Activated CD4-positive, alpha-beta T cell treated with anti-CD3 and anti-CD28 coated beads, Interleukin-10, Interleukin-2, amounts not matched to agents 100 ng/mL and 50 ng/mL, durations not matched to agents 16 hours and 8 hours (primary cell): ENCODE data around the gene VSIG8.

ENCODE experiments used
- DNase-seq: peaks from one replicate; pipeline ENCODE4 v3.0.0-alpha.2; 2020

The VSIG8 gene

GRCh38 chr1:159883134-159883533 lies 20.7 kb upstream of the VSIG8 start:
- DNase-seq = no peak

GRCh38 chr1:159882527-159882862 lies 20.0 kb upstream of the VSIG8 start:
- no peak for DNase-seq

- no peak for DNase-seq
Measured at GRCh38 chr1:159881622-159882526, 19.4 kb upstream of the VSIG8 start.

DNA sequence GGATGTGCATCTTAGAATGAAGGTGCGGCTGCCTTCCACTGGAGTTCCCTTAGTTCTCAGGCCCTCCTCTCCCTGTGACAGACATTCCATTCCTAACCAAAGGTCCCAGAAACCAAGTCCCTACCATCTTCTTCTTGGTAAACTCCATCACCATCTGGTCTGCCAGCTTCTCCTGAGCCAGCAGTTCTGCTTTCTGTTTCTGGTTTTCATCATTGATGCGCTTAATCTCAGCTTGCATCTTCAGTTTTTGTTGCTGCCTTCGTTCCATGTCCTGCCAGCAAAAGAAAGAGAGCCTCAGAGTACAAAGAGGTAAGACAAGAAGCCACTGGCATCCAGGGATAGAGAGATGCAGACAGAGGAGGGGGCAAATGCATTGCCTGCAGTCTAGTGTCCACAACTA lies 18.0 kb upstream of the VSIG8 start:
- no peak for DNase-seq

GRCh38 chr1:159879977-159880376 lies 17.5 kb upstream of the VSIG8 start:
- peak; percentile 31 for DNase-seq

DNA sequence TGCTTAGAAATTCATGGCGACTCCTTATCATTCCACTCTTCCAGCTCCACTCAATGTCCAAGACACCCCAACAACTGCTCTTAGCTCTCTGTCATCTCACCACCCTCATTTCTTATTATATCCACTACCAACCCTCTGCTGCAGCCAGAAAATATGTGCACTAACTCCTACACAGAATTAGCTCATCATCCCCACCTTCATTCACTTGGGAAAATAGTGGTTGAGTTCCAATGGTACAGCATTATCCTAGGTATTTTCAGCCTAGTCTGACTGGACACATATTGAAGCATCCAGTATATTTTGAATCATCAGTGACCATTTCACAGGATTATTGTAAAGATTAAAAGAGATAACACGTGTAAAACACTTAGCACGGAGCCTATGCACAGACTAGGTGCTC lies 16.7 kb upstream of the VSIG8 start:
- no peak for DNase-seq

GRCh38 chr1:159877695-159878444 lies 15.4 kb upstream of the VSIG8 start:
- DNase-seq = no peak

DNA sequence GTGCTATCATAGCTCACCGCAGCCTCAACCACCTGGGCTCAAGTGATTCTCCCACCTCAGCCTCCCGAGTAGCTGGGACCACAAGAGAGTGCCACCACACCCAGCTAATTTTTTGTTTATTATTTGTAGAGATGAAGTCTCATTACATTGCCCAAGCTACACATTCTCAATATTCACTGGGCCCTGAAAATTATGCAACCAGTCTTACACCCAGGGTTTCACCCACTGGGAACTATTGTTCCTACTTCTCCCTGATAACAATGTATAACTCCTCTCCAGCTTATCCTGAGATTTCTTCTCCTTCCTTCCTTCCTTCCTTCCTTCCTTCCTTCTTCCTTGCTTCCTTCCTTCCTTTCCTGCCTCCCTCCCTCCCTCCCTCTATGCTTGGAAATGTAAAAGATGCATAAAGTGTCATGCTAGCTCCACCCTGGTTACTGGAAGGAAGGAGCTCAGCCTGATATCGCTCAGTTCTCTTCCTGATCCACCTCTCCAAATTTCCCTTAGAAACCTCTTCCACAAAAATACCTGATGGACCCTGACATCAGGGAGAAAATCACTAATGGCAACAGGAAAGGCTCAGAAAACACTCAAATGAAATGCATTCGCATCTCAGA lies 11.2 kb upstream of the VSIG8 start:
- DNase-seq = no peak

GRCh38 chr1:159872891-159873290 lies 10.4 kb upstream of the VSIG8 start:
- no peak for DNase-seq

DNA sequence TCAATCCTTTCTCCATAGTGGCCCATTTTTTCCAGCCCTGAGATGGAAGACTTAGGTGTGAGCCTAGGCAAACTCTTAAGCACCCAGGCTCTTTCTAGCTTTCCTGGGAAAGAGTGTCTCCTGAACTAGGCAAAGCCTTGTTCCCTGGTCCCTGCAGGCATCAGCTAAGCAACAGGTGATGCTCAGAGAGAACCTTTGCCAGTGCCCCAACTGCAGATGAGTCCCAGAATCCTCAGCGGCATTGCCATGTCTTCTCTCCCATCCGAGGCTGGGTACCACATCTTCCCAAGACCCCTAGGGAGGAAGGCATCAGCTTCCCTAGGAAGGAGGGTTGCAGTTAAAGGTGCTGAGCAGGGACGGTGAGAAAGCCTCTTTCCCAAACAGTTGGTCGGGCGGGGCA lies 8.2 kb upstream of the VSIG8 start:
- no peak for DNase-seq

- DNase-seq = no peak
Measured at GRCh38 chr1:159869607-159870006, 7.2 kb upstream of the VSIG8 start.

DNA sequence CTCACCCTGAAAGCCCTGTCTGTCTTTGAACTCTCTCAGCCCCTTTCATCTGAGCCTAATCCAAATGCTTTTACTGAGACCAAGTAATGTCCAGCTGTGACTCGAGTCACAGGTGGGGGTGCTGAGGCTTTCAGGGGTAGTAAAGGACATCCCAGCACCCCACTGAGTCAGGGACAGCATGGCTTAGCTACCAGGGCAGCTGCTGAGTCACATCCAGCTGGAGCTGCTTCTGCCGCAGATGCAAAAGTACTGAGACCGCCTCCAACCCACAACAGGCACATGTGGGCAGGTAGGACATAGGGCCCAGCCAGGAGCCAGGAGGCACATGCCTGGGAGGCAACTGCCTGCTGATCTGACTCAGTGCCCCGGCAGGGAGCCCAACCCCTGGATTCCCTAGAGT lies 6.7 kb upstream of the VSIG8 start:
- DNase-seq = peak; percentile 35

- DNase-seq = no peak
Measured at GRCh38 chr1:159868766-159869165, 6.3 kb upstream of the VSIG8 start.

GRCh38 chr1:159867664-159868026 lies 5.2 kb upstream of the VSIG8 start:
- DNase-seq = no peak

GRCh38 chr1:159866905-159867663 lies 4.6 kb upstream of the VSIG8 start:
- no peak for DNase-seq

GRCh38 chr1:159866066-159866465 lies 3.6 kb upstream of the VSIG8 start:
- DNase-seq = no peak

DNA sequence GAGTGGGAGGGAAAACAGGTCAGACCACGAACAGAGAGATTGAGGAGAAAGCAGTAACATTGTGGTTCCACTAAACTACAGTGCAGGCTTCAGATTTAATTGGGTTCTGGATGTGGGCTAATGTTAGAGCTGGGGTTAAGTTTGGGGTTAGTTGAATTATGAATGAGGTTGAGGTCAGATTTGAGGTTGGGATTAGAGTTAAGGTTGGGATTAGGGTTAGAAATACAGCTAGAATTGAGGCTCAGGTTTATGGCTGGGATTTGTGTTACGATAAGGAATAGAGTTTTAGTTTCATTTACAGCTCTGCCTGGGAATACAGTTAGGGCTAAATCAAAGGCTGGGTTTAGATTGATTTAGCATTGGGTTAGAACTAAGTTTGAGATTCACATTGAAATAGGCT lies 1.8 kb upstream of the VSIG8 start:
- DNase-seq = no peak

DNA sequence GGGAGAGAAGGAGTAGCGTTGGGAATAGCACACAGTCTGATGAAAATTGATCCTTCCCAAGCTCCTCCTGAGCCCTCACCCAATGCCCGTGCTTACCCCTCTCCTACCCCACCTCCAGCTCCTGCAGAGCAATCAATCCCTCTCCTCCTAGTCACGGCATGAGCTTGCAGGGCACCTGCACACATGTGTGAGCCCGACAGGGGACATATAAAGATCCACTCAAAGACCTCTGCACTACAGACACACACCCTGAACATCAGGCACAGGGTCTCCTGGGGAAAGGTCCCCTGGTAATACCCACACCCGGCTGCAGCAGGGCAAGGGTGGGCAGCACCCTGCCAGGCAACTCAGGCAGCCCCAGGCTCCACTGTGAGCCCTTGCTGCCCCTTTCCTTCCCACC lies 426 bp downstream of the VSIG8 start:
- DNase-seq = no peak

GRCh38 chr1:159861218-159861617 lies 1.2 kb downstream of the VSIG8 start:
- DNase-seq = no peak

DNA sequence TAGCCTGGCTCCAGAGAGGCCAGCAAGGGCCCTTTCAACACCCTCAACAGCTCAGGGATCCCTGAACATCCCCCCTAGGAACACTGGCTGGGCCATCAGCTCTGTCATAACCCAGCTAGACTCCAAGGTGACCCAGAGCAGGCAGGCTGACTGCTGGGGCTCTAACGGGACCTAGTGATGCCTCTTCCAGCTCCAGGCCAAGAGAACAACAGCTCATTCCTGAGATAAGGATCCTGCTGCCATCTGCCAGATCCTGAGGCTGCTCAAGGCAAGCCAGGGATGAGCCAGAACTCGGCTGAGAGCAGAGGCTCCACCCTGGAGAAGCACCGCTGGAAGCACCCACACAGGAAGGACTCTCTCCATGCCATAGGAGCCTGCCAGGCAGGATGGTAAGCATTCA lies 2.0 kb downstream of the VSIG8 start:
- DNase-seq = no peak

- DNase-seq = no peak
Measured at GRCh38 chr1:159859767-159860322, 2.6 kb downstream of the VSIG8 start.

DNA sequence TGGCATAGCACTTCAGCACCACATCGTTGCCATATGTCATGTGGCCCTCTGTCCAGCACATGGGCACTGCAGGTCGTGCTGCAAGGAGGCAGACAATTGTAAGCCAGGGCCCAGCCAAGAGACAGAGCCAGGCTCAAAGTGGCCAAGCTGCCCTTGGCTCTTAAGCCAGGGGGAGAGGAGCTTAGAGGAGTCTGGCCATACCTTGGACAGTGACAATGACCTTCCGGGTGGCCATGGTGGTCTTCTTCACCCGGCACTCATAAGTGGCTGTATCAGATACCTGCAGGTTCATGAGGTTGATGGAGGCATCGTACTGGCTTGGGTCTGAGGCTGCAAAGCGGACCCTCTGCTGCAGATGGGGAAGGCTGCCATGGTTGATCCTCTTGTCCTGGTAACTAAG lies 4.6 kb downstream of the VSIG8 start:
- no peak for DNase-seq

DNA sequence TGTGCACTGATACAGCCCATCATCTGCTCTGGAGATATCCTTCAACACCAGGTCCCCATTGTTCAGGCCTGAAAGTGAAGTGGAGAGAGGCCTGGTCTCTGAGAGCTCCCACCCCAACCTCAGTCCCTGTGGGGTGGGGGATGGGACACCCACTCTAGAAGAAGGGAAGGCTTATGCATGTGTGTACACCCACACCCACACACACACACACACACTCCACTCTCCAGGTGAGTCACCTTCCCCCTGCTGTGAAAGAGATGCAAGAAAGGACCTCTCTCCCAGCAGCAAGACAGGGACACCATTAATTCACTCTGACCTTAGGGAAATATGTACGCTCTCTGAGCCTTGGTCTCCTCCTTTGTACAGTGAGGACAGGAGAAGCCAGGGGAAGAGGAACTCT lies 5.9 kb downstream of the VSIG8 start:
- DNase-seq = no peak
